ENCODE data around the gene ZSWIM3.

GRCh38 chr20:45909817-45910669 lies 52.6 kb downstream of the ZSWIM3 start:
- TF ChIP-seq CTCF (IDR thresholded peaks at IDR 0.05; ENCODE audit: poor library complexity, severe bottlenecking) (no peak), EZH2 (IDR thresholded peaks at IDR 0.05; ENCODE audit: borderline replicate concordance, insufficient read depth, low read length, poor library complexity, severe bottlenecking) (no peak), EP300 (conservative IDR thresholded peaks at IDR 0.05; ENCODE audit: poor library complexity, severe bottlenecking) (no peak), SMC3 (conservative IDR thresholded peaks at IDR 0.05; ENCODE audit: poor library complexity) (no peak), RAD21 (conservative IDR thresholded peaks at IDR 0.05) (no peak), TAF1 (IDR thresholded peaks at IDR 0.05; ENCODE audit: low read depth) (no peak)
- TF ChIP-seq, protein P1, sequence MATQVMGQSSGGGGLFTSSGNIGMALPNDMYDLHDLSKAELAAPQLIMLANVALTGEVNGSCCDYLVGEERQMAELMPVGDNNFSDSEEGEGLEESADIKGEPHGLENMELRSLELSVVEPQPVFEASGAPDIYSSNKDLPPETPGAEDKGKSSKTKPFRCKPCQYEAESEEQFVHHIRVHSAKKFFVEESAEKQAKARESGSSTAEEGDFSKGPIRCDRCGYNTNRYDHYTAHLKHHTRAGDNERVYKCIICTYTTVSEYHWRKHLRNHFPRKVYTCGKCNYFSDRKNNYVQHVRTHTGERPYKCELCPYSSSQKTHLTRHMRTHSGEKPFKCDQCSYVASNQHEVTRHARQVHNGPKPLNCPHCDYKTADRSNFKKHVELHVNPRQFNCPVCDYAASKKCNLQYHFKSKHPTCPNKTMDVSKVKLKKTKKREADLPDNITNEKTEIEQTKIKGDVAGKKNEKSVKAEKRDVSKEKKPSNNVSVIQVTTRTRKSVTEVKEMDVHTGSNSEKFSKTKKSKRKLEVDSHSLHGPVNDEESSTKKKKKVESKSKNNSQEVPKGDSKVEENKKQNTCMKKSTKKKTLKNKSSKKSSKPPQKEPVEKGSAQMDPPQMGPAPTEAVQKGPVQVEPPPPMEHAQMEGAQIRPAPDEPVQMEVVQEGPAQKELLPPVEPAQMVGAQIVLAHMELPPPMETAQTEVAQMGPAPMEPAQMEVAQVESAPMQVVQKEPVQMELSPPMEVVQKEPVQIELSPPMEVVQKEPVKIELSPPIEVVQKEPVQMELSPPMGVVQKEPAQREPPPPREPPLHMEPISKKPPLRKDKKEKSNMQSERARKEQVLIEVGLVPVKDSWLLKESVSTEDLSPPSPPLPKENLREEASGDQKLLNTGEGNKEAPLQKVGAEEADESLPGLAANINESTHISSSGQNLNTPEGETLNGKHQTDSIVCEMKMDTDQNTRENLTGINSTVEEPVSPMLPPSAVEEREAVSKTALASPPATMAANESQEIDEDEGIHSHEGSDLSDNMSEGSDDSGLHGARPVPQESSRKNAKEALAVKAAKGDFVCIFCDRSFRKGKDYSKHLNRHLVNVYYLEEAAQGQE (IDR thresholded peaks at IDR 0.05; ENCODE audit: borderline replicate concordance) = no peak

Measured in neural cell (in vitro differentiated cells).